ENCODE data around the gene AFMID. TPM values are rescaled to one million over a fixed set of nuclear protein-coding genes. Genes with fewer than 3 reads are reported as not detected.
A peak's percentile ranks its signal among the peaks of the same experiment; 100 is the strongest.

Gene AFMID
- total and polyA plus RNA-seq, 4 donors: 18.1 to 45.4 (median 29.3) TPM

GRCh38 chr17:78248051-78248914 is 61.1 kb downstream of the AFMID start:
- Histone ChIP-seq H3K4me3 (ENCODE audit: low read length in 2 of 2) (no peak overlapping the region), H3K27ac (ENCODE audit: low read depth in 1 of 2, low read length in 2 of 2) (no peak overlapping the region), H3K36me3 (ENCODE audit: control insufficient read depth in 1 of 2, insufficient read depth in 2 of 2, low read length in 1 of 2) (no peaks in the 10 kb centered on the region), H3K4me1 (ENCODE audit: control insufficient read depth in 1 of 2, insufficient read depth in 2 of 2, low read length in 2 of 2) (no peaks in the 10 kb centered on the region), H3K9me3 (ENCODE audit: control insufficient read depth, low read length) (no peaks in the 10 kb centered on the region), H3K27me3 (ENCODE audit: control insufficient read depth in 1 of 2, insufficient read depth in 2 of 2, low read length in 1 of 2) (no peaks in the 10 kb centered on the region)
- ATAC-seq (ENCODE audit: low FRiP score) (no peak), DNase-seq (peak in 1 of 2 donors; percentile 70)
- 81% methylated on average over 30 of the region's 30 CpGs for WGBS, 2 donors
- intact Hi-C loops (cut with DNase I): no loop called here

DNA sequence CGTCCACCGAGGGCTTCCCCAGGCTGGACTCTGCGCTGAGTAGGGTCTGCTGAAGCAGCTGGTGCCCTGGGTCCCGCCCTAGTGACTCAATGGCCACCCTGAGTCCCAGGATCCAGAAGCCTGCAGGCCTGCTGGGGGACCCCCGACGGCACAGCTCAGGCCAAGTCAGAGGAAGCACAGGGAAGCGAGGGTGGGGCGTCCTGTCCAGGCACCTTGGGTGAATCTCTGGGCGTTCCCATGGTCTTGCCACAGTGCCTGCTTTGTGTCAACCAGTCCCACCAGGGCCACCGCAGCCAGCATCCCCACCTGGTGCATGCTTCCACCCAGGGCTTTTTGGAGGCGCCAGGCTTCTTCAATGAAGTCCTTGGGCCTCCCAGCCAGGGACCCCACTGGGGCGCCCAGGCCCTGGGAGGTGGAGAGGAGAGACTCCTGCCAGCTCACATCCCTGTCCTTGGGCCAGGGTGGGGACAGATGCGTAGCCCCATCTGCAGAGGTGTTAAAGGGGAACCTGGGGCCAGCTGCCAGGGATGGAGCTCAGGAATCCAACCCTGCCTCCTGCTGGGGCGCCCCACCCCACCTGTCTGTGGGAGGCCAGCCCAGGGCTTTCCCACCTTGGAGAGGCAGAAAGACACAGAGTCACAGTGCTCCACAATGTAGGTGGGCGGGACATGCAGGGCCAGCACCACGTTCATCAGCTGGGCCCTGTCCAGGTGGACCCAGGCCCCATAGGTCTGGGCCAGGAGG is 62.1 kb downstream of the AFMID start:
- 87 to 89% methylated on average over 16 of the region's 16 CpGs for WGBS, 2 donors
- DNase-seq: peak in 1 of 2 donors; percentile 74
- Histone ChIP-seq H3K27ac (ENCODE audit: low read depth in 1 of 2, low read length in 2 of 2) (no peak overlapping the region), H3K9me3 (ENCODE audit: control insufficient read depth, low read length) (no peaks in the 10 kb centered on the region), H3K36me3 (ENCODE audit: control insufficient read depth in 1 of 2, insufficient read depth in 2 of 2, low read length in 1 of 2) (no peaks in the 10 kb centered on the region), H3K4me3 (ENCODE audit: low read length in 2 of 2) (no peak overlapping the region), H3K27me3 (ENCODE audit: control insufficient read depth in 1 of 2, insufficient read depth in 2 of 2, low read length in 1 of 2) (no peaks in the 10 kb centered on the region), H3K4me1 (ENCODE audit: control insufficient read depth in 1 of 2, insufficient read depth in 2 of 2, low read length in 2 of 2) (no peaks in the 10 kb centered on the region)
- no peak for ATAC-seq (ENCODE audit: low FRiP score)
- intact Hi-C loops (cut with DNase I): no loop called here

DNA sequence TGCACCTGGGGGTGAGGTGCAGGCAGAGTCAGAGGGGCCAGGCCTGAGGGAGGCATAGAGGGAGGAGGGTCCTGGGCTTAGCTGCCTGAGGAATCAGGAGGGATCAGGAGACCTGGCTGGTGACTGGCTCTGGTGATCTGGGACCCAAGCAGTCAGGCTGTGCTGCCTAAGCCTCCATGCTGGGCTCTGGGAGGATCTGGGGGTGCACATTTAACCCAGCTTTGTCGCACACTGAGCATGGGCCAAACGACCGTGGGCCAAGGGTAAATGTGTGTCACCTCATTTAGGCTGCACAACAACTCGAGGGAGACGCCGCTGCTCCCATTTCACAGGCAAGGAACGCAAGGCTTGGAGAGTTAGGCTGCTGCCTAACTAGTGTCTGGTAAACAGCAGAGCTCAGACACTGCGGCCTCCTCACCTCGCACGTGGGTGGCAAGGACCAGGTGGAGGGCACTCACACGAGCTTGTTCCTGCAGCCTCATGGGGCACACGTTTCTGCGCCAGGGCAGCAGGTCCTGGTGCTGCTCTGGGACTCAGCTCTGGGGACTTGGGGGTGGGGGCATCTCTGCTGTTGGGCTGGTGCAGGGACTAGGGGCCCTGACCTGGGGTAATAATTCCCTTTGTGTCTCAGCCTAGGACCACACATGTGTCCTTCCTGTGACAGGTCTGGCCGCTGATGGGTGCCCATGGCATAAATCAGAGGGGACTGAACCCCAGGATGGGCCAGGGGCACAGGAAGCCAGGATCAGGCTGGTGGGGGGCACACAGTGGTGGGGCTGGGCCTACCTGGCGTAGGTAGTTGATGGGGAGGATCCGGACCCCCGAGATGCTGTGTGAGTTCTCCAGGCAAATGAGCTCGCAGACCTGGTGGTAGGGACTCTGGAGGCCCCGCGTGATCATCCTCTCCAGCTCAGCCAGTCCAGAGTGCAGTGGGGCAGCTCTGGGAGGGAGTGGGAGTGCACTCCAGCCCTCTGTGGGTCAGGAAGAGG is 63.0 kb downstream of the AFMID start:
- Histone ChIP-seq H3K27me3 (ENCODE audit: control insufficient read depth in 1 of 2, insufficient read depth in 2 of 2, low read length in 1 of 2) (no peaks in the 10 kb centered on the region), H3K9me3 (ENCODE audit: control insufficient read depth, low read length) (no peaks in the 10 kb centered on the region), H3K4me1 (ENCODE audit: control insufficient read depth in 1 of 2, insufficient read depth in 2 of 2, low read length in 2 of 2) (no peaks in the 10 kb centered on the region), H3K36me3 (ENCODE audit: control insufficient read depth in 1 of 2, insufficient read depth in 2 of 2, low read length in 1 of 2) (no peaks in the 10 kb centered on the region), H3K4me3 (ENCODE audit: low read length in 2 of 2) (no peak overlapping the region), H3K27ac (ENCODE audit: low read depth in 1 of 2, low read length in 2 of 2) (no peak overlapping the region)
- no peak for ATAC-seq (ENCODE audit: low FRiP score)
- DNase-seq: peak in 1 of 2 donors; percentile 65
- intact Hi-C loops (cut with DNase I): loop anchor here (1.0 to 5.0 kb wide), 3 partner anchors 138 to 172 kb away; no protein-coding TSS in a partner anchor
- 67 to 70% methylated on average over 20 of the region's 20 CpGs for whole genome bisulfite sequencing, 2 donors

DNA sequence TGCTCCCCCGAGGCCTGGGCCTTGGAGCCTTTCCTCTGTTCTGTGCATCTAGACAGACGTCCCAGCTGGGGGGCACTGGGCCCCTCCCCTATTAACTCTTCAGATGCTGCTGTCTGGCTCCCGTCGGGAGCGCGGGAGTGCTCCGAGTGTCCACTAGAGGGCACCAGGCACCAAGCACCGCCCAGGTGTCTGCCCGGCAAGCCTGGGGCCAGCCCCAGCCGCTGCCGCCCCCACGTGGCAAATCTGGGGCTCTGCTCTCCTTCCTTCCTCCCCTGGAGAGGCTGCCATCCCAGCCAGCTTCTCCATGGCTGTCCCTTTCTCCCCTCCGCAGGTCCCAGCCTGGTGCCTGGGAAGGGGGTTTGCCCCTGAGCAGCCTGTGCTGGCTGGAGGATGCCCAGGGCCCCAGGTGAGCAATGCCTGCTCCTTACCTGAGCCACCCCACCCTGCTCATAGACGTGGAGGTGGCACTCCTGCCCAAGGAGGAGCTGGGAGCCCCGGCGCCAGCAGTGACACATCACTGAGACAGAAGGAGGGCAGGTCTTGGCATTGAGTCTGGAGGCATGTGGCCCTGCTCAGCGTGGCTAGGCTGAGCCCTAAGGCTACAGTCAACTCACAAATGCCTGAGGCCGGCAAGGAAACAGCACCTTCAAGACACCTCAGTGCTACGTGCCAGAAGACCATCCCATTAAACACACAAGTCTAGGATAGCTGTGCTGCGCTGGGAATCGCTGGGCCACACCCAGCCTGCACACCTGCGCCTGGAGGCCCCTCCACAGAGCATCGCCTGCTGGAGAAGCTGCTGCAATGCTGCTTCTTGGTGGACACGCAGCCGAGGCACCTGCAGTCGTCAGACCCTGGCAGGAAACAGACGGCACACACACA is 64.0 kb downstream of the AFMID start:
- intact Hi-C loops (cut with DNase I): loop anchor here (1.0 to 5.0 kb wide), 4 partner anchors 77 to 171 kb away; no protein-coding TSS in a partner anchor

DNA sequence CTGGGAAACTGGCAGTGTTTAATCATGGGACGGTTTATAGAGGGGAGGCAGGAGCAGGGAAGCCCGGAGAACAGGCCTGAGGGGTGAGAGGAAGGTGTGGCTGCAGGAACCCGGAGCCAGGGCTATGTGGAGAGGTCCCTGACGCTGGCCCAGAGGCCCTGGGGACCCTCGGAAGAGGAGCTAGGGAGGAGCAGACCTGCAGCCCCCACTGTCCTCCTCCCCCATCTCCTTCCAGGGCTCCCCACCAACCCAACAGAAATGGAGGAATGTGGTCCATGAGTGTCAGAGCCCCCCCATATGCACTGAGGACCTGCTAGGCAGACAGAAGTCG is 64.6 kb downstream of the AFMID start:
- no peaks in the 10 kb centered on the region for H3K36me3 ChIP-seq (ENCODE audit: control insufficient read depth in 1 of 2, insufficient read depth in 2 of 2, low read length in 1 of 2)
- WGBS, 2 donors: 66 to 69% methylated on average over 6 of the region's 6 CpGs
- intact Hi-C loops (cut with DNase I): loop anchor here (1.0 to 5.0 kb wide), 3 partner anchors 77 to 171 kb away; no protein-coding TSS in a partner anchor
- no peaks in the 10 kb centered on the region for H3K9me3 ChIP-seq (ENCODE audit: control insufficient read depth, low read length)
- ATAC-seq (ENCODE audit: low FRiP score) (no peak), DNase-seq (no peak)
- H3K27me3 ChIP-seq (ENCODE audit: control insufficient read depth in 1 of 2, insufficient read depth in 2 of 2, low read length in 1 of 2): no peaks in the 10 kb centered on the region
- H3K27ac ChIP-seq (ENCODE audit: low read depth in 1 of 2, low read length in 2 of 2): no peak overlapping the region
- H3K4me1 ChIP-seq (ENCODE audit: control insufficient read depth in 1 of 2, insufficient read depth in 2 of 2, low read length in 2 of 2): no peaks in the 10 kb centered on the region
- no peak overlapping the region for H3K4me3 ChIP-seq (ENCODE audit: low read length in 2 of 2)

More for the DNA sequence above, 64.0 kb downstream of the AFMID start:
- WGBS, 2 donors: 31 to 32% methylated on average over 27 of the region's 27 CpGs
- Histone ChIP-seq H3K4me1 (ENCODE audit: control insufficient read depth in 1 of 2, insufficient read depth in 2 of 2, low read length in 2 of 2) (no peaks in the 10 kb centered on the region), H3K36me3 (ENCODE audit: control insufficient read depth in 1 of 2, insufficient read depth in 2 of 2, low read length in 1 of 2) (no peaks in the 10 kb centered on the region), H3K27me3 (ENCODE audit: control insufficient read depth in 1 of 2, insufficient read depth in 2 of 2, low read length in 1 of 2) (no peaks in the 10 kb centered on the region), H3K9me3 (ENCODE audit: control insufficient read depth, low read length) (no peaks in the 10 kb centered on the region), H3K27ac (ENCODE audit: low read depth in 1 of 2, low read length in 2 of 2) (no peak overlapping the region), H3K4me3 (ENCODE audit: low read length in 2 of 2) (no peak overlapping the region)
- ATAC-seq (ENCODE audit: low FRiP score) (peak; percentile 90), DNase-seq (peak; percentile 90 to 95)

GRCh38 chr17:78252111-78252634 is 65.0 kb downstream of the AFMID start:
- Histone ChIP-seq H3K27me3 (ENCODE audit: control insufficient read depth in 1 of 2, insufficient read depth in 2 of 2, low read length in 1 of 2) (no peaks in the 10 kb centered on the region), H3K9me3 (ENCODE audit: control insufficient read depth, low read length) (no peaks in the 10 kb centered on the region), H3K4me3 (ENCODE audit: low read length in 2 of 2) (no peak overlapping the region), H3K27ac (ENCODE audit: low read depth in 1 of 2, low read length in 2 of 2) (no peak overlapping the region), H3K36me3 (ENCODE audit: control insufficient read depth in 1 of 2, insufficient read depth in 2 of 2, low read length in 1 of 2) (no peaks in the 10 kb centered on the region), H3K4me1 (ENCODE audit: control insufficient read depth in 1 of 2, insufficient read depth in 2 of 2, low read length in 2 of 2) (no peaks in the 10 kb centered on the region)
- no peak for ATAC-seq (ENCODE audit: low FRiP score)
- WGBS, 2 donors: 79 to 83% methylated on average over 10 to 12 of the region's 12 CpGs
- intact Hi-C loops (cut with DNase I): loop anchor here in 1 of 2 donors (5.0 kb wide), 2 partner anchors 140 to 170 kb away; no protein-coding TSS in a partner anchor
- DNase-seq: peak in 1 of 2 donors; percentile 71

DNA sequence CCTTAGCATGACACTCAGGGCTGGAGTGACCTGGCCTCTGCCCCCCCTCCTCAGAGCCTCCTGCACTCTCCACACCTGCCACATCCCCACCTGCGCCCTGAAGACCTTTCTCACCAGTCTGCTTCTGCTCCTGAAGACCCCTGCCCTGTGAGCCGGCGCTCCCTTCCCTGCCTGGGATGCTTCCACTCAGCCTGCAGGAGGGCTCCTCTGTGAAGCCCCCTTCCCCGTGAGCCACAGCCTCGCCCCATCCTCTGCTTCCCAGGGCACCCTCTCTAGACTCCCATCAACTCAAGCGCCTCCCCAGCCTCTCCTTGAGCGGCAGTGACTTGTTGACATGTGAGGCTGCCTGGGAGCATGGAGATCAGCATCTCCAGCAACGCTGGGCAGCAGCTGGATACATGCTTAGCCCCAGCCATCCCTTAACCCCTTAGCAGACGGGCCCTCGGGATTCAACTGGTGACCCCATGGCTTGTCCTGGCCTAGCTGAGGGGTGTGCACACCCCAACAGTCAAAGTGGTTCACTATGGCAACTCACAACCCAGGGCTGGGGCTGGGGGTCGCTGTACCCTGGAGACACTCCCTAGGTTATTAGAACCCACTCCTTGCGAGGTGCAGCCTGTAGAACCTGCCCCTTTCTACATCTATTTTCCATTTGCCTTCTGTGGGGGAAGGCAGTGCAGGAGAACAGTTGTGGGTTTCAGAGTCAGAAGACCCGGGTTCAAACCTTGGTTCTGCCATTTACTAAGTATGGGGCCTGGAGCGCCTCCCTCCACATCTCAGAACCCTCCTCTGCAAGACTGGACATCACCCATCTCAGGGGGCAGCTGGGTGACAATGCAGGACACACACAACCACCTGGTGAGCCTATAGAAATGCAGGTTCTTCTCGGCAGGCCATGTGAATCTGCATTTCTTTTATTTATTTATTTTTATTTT is 65.8 kb downstream of the AFMID start:
- H3K36me3 ChIP-seq (ENCODE audit: control insufficient read depth in 1 of 2, insufficient read depth in 2 of 2, low read length in 1 of 2): no peaks in the 10 kb centered on the region
- H3K4me1 ChIP-seq (ENCODE audit: control insufficient read depth in 1 of 2, insufficient read depth in 2 of 2, low read length in 2 of 2): no peaks in the 10 kb centered on the region
- H3K9me3 ChIP-seq (ENCODE audit: control insufficient read depth, low read length): no peaks in the 10 kb centered on the region
- ATAC-seq (ENCODE audit: low FRiP score) (no peak), DNase-seq (peak in 1 of 2 donors; percentile 62)
- intact Hi-C loops (cut with DNase I): loop anchor here in 1 of 2 donors (5.0 kb wide), 2 partner anchors 141 to 169 kb away; no protein-coding TSS in a partner anchor
- no peaks in the 10 kb centered on the region for H3K27me3 ChIP-seq (ENCODE audit: control insufficient read depth in 1 of 2, insufficient read depth in 2 of 2, low read length in 1 of 2)
- 82% methylated on average over 14 to 15 of the region's 15 CpGs for WGBS, 2 donors
- H3K4me3 ChIP-seq (ENCODE audit: low read length in 2 of 2): no peak overlapping the region
- H3K27ac ChIP-seq (ENCODE audit: low read depth in 1 of 2, low read length in 2 of 2): no peak overlapping the region
